HG03196 (cell line): ENCODE data around the gene CDS2.

Source experiments
- ATAC-seq: cut with Tn5 transposase; IDR thresholded peaks from one replicate; pipeline ENCODE4 v1.9.1; 2021; ENCODE audit not compliant: unreplicated experiment

CDS2 gene

DNA sequence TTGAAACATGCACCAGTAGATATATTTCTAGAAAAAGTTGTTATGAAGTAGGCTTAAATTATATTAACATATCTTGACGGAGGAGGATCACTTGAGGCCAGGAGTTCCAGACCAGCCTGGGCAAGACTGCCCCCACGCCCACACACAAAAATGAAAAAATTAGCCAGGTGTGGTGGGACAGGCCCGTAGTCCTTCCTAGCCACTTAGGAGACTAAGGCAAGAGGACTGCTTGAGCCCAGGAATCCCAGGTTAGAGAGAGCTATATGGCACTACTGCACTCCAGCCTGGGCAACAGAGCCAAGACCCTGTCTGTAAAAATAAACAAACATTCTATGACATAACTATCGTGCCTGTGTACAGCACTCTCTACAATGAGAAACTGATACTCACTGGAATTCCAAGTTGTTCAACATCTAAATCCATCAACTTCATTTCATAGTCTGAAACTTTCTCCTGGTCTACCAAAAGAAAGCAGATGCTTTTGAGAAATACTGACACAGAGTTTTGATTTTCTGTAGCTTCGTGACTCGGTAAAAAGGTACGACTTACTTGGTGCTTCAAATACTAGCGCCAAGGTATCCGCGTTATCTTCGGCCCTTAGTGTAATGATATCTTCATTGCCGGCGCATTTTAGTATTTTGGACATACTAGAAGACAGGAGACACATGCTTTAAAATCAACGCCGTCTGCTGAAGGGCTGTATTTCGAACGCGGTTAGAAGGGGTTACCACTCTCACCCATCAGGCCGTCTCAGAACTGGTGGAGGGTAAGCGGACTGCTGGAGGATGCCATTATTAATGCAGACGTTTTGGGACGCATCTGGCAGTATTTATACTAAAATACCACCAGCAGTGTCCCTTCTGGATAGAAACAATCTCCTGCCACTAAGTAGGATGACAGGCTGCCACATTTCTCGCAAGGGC lies 8.3 kb upstream of the CDS2 start:
- no peak for ATAC-seq

DNA sequence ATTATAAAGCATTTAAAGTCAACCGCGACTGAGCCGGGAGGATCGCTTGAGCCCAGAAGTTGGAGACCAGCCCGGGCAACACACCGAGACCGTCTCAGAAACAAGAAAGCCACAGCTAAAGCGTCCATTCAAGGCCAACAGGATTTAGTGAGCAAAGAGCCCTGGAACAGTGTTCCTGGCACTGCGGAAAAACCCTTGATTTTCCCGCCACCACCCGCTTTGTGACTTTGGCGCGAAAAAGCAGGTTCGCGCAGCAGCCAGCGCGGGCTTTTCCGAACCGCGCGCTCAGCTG lies 7.7 kb upstream of the CDS2 start:
- no peak for ATAC-seq

DNA sequence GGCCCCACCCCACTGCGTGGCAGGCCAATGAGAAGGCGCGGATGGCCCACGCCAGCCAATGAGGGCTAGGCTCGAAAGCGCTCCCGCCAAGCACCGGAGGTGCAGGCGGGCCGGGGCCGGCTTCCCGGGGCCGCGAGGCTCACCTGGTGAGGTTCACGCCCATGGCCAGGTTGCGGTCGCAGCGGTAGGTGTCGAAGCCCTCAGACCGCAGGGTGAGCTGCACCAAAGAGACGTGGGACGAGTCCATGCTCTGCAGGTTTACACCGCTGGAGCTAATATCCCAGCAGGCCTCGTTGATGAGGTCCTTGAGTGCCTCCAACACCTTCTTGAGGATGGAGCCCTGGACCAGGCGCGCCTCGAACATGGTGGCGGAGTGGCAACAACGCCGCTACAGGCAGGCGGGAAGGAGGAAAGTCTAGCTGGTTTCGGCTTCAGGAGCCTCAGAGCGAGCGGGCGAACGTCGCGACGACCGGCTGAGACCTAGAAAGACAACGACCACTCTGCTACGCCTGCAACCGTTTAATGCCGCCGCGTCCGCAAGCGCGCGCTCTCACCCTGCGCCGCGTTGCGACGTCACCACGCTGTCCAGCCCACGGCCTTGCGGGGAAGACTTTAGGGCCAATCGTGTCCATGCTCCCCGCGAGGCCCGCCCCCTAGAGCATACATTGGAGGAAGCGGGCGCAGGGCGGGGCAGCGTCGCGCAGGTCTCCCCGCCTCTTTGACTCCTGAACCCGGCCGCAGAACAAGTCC lies 7.2 kb upstream of the CDS2 start, which contains the start of gene PCNA:
TSS of gene PCNA (minus strand) at position 524 of the 750 bp plus-strand sequence. CDS start at position 364, 160 bp downstream.
- ATAC-seq = peak; percentile 95

DNA sequence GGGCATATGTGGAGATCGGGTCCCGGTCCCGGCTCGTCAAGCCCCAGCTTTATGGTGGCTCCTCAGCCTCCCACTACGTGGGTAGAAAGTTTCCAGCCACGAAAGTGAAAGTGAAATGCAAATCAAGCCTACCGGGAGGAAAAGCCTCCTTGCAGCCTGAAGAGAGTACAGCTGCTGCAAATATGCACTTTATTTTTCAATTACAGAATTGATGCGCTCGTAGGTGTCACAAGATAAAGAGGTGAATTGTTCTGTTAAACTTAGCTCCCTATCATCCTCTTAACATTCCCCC lies 6.7 kb upstream of the CDS2 start:
- ATAC-seq = no peak

DNA sequence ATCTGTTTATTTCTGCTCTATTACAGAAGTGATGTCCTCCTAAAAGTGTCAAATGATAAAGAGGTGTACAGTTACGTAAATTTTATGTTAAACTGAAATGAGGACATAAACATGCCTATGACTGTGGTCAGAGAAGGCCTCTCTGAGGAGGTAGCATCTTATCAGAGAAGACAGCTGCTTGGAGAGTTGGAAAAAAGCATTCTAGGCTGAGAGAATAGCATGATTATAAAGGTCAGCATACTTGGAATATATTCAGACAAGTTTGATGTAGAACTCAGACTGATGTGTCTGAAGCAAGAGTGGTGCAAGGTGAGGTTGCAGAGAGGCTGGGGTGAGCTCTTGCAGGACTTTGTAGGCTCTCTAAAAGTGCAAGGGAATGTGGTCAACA lies 3.9 kb upstream of the CDS2 start:
- ATAC-seq = no peak

DNA sequence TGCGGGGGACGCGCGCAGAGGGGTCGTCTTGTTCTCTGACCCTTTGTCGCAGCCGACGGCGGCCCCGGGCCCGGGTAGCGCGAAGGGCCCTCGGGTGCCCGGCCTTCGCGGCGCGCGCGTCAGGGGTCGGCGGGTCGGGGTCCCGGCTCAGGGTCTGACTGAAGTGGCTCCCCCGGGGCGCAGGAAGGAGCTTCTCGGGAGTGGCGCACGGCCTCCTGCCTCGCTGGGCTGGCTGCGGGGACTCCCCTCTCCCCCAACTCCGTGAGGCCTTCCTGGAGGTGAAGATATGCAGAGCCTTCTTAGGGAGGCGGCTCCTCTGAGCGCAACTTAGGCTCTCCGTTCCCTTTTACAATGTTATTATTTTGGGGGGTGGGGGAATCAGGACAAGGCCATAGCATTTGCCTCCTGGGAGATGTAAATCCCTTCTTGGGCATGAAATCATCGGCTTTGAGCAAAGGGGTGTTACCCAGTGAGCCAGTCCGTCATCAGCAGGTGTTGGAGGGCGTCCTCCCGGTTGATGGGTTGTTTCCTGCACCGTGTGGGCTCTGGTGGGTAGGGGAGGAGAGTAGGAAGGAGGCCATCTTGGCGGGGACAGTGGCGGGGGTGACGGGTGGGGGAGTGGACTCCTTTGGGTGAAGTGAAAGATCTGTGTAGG lies 523 bp downstream of the CDS2 start:
- ATAC-seq = peak; percentile 28

DNA sequence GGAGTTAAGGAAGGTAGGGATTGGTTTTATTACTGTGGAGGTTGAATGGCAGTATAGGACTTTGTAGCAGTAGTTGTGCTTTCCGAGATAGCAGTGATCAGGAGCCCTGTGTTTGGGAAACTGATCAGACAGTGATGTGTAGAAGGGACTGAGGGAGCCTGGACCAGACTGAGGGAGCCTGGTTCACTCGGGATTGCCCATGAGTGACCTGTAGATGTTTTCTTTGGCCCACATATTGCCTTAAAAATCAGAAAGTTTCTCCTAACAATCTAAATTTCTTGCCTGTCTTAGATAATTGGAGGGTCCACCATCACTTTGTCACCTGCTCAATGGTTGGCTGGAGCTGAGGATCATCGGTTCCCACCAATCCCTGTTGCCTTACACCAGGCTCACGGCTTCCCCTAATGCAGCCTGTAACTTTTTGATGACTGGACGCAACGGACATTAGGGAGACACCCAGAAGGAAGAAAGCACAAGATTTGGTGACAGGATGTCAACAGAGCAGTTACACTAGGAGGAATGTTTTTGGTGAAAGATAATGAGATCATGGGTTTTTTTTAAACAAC lies 1.1 kb downstream of the CDS2 start:
- ATAC-seq = no peak

DNA sequence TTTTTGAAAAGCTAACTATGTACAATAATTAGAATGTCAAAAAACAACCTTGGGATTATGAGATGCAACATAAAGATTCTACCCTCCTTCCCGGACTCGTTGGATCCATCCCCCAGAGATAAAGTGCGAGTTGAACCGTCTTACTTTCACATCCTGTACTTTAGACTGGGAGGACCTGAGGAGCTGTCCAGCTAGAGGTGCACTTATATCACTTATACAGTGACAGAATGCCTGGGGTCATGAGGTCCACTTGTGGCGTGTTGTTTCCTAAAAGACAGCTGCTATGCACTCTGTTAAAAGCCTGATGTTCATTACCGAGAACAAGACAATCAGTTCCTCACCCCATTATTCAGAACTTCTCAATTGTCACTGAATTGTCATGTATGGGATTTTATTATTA lies 2.1 kb downstream of the CDS2 start:
- ATAC-seq = no peak

DNA sequence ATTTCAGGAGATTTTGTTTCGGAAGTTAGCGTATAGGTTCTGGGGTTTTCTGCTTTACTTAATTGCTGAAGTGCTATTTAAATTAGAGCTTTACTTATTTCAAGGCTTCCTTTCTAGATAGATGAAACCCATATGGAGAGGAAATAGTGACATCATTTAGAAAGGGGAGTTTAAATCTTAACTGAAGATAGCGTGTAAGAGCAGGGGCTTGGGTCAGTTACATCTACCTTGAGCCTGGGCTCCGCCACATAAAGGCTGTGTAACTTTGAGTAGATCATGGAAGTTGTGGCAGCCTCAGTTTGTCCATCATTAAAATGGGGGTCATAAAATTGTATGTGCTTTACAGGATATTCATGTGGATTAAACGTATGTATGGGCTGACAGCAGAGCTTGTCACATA lies 4.7 kb downstream of the CDS2 start:
- no peak for ATAC-seq

DNA sequence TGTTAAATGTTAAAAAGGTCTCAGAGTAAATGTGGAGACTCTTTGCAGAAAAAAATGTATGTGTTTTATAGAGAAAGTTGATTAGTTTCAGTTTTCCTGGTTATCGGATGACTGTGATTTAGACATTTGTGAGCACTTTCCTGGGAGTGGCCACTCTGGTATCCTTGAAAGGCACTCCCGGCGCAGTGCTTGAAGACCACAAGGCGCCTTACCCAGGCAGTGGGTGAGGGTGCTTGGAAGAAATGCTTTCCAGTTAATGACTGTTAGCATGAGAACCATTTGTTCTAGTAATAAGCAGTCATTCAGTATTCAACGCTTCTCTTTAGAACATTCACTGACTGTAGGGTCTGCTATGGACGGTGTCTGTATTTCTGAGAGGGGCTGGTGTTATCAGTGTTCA lies 7.2 kb downstream of the CDS2 start:
- ATAC-seq = no peak

DNA sequence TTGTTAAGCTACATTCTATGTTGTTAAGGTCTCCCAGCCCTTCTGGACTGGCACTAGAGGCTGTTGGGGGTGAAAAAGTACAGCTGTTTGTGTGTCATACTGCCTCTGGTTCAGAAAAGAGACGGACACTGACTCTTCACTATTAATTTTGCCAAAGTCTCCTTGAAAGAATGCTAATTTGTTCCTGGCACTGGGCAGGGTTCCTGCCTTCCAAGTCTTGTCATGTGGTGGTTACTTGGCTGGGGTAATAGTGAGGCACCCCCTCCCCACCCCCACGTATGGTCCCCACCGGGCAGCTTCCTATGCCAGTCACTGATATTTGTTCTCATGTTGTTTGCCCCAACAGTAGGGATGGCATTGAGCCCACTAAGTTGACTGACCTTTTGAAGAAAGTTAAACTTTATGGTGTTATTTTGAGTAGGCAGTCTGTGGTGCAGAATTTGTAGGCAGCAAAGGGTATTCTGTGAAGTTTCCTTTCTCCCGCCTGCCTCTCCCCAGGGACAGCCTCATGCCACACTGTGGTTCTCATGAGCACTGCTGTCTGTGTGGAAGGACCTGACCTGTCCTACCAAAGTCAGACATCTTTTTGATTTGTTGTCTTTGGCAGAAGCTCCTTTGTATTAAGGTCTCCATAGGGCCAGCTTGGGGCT lies 8.7 kb downstream of the CDS2 start:
- peak; percentile 63 for ATAC-seq

DNA sequence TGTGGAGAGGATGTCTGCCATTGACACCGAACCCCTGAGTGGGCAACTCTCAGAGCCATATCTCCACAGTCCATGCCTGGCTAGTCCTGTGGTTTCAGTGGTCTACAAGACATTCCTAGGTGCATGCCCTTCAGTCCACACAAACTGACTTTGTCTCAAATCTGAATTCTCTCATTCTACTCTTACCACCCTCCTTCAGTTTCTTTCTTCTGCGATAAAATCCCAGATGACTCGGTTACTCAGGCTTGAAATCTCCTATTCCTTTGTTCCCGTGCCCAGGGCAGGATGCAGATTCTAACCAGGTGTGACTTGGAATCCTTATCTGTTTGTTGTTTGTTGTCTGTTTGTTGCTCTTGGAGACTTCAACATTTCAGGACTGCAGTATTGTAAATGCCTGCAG lies 9.3 kb downstream of the CDS2 start:
- ATAC-seq = peak; percentile 32

DNA sequence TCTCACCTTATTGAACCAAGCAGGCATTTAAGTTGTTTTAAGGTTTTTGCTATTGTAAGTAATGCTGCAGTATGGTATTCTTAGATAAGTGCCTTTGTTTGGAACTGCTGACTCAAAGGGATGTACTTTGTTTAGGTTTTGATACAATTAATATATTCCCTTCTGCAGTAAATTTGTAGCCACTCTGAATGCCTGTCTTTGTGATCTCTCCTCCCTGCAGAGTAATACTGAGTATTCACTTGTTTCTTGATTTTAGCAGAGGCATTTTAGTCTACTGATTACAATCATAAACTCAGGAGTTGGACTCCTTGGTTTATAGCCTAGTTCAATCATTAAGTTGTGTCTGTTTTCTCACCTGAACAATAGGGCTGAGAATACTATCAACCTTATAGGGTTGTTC lies 13.4 kb downstream of the CDS2 start:
- no peak for ATAC-seq

DNA sequence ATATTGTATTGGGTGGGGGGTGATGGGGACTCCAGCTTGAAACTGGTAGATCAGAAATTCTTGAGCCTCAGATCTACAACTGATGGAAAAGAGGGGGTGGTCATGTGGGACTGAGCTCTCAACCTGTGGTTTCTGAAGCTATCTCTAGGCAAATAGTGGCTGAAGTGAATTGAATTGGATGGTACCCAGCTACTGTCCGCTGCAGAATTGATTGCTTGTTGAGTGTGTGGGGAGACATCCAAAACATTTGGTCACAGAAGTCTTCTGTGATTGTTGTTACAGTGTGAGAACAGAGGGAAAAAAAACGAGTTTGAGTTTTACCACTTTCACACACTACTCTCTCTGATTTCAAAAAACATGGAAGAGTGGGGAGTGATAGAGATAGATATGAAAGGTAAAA lies 14.8 kb downstream of the CDS2 start:
- ATAC-seq = no peak

DNA sequence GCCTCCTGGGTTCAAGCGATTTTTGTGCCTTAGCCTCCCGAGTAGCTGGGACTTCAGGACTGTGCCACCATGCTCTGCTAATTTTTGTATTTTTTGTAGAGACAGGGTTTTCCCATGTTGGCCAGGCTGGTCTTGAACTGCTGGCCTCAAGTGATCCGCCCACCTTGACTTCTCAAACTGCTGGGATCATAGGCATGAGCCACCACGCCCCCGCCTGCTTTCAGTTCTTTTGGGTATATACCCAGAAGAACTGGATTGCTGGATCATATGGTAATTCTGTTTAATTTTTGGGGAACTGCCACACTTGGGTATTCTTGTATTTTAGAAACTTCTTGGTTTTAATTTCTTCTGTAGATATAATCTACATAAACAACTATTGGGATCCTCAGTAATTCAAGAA lies 17.0 kb downstream of the CDS2 start:
- ATAC-seq = no peak

DNA sequence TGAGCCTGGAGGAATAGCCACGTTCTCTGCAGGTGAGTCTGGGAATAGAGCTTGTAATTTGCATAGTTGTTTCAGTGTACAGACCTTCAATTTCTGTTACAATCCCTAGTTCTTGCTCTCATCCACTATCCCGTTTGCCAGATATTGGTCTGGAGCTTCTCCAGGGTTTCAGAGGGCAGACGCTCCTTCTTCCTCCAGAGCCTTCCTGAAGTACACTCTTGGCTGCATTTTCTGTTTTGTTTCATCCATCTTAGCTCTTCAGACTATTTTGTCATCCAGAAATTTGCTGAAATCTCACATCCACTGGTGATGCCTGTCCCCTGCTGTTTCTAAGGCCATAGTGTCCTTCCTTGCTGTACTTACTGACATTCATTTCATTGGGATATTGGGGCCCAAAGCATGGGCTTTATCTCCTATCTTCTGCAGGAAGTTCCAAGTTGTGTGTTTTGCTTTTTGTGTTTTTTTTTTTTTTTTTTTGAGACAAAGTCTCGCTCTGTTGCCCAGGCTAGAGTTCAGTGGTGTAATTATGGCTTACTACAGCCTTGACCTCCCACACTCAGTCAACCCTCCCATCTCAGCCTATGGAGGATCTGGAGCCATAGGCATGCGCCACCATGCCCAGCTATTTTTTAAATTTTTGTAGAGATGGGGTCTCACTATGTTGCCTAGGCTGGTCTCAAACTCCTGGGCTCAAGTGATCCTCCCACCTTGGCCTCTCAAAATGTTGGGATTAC lies 18.7 kb downstream of the CDS2 start:
- no peak for ATAC-seq

DNA sequence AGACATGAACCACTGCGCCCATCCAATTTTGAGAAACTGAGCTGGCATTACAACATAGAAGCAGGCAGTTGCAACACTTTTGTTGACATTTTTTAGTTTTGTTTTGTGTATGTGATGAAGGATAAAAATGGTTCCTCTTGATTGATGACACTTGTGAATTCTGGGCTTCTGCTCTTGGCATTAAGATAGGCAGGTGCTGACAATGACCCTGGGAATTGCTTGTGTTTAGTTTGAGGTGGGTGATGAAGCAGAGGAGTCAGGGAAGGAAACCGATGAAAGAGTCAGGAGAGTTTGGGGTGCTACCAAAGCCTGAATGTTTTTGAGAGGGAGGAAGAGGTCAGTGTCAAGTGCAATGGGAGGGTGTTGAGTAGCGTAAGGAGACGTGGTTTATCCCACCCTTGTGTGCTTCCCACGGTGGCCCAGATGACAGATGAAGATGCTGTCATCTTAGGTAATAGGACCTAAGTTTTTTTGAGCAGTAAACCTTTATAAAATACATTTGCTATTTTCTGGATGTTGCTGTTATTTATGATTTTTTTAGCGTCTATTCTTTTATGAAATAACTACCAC lies 19.4 kb downstream of the CDS2 start:
- ATAC-seq = no peak

DNA sequence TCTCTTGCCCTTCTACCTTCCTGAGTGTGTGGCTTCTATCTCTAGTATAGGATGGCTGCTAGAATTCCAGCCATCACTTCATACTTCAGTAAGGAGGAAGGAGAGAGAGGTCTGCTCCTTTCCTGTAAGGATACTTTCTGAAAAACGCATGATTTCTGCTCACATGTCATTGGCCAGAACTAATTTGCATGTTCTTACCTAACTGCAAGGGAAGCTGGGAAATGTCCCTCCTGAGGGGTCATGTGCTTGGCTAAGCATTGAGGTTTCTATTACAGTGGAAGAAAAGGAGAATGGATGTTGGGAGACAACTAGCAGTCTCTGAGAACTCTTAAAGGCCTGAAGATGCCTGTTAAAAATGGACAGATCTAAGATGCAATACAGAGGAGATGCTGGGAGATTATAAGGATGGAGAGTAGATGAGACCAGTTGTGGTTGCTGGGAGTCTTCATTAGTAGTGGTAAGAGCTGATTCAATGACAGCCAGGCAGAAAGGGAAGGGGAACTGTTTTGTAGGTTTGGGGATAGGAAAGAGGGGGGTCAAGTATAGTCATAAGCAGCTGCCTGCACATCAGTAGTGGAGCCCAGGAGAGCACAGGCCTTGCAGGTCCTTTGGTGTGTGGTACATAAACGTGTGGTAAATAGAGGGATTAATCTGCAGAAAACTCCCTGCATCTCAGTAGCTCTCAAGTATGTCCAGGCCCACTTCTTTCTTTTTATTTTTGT lies 20.2 kb downstream of the CDS2 start:
- ATAC-seq = no peak

DNA sequence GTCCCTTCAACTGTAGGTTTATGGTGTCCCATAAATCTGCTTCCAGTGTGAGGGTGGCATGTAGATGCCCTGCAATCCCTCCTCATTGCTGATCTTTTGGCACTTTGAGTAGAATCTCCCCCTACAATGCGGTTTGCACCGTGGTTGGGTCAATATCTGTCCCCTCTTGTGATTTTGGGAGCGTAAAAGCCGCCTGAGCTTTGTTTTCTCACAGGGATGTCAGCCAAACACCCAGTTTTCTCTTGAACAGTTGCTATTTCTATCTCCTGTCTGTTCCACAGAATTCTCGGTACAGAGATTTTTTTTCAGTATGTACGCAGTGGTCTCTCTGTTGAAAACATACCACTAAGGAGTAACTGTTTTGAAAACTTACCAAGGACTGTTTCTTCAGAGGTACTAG lies 21.8 kb downstream of the CDS2 start:
- ATAC-seq = no peak

DNA sequence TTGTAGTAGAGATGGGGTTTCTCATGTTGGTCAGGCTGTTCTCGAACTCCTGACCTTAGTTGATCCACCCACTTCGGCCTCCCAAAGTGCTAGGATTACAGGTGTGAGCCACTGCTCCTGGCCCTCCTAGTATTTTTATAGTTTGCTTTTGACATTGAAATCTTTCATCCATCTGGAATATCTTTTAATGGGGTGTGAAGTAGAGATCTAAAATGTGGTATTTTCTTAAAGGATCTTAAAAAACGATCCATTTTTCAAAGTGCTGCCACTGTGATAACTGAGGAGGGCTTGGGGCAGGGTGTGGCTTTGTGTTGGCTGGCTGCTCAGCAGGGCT lies 23.1 kb downstream of the CDS2 start:
- ATAC-seq = no peak
